HG03159 (cell line): ENCODE data around the gene COG6.

Experiments
- ATAC-seq: cut with Tn5 transposase; IDR thresholded peaks from one replicate; pipeline ENCODE4 v1.9.1; 2021; ENCODE audit warnings: mild to moderate bottlenecking, moderate library complexity; ENCODE audit not compliant: unreplicated experiment

COG6 gene

DNA sequence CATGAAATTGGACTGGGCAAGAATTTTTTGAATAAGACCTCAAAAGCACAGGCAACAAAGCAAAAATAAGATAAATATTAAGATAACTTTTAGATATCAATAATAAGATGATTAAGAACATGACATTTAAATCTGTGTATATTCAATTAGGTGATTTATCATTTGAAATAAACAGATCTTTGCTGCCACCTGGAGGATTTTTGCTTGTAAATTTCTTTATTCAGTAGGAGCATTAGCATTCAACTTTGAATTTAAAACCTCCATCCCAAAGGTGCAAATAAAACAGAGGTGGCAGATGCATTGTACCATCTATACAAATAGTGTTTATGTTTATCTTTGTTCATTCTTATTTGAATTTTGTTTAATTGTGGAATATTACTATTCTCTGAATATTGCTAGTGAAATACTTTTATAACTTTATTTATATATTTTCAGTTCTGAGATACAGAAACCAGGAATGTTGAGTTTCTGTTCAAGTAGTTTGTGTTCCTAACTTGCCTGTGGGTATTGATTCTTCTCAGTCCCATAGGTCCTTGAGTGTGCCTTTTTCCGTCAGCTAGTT, 20.9 kb downstream of the COG6 start:
- ATAC-seq = no peak

DNA sequence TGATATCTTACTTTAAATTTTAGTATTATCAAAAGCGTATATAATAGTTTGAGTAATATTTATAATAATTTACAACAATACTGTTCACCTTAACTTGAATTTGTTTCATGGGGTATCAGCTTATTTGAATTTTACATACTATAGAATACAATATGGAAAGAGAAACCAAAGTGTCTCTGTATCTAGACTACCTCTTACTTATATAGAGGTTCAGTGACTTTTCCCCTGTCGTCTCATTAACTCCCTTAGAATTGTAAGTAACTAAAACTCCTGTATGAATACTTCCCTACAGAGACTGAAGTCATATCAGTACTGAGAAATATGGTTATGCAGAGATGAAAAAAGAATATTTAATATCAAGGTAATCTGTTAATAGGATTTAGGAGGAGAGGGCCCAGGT, 26.8 kb downstream of the COG6 start:
- ATAC-seq = no peak

DNA sequence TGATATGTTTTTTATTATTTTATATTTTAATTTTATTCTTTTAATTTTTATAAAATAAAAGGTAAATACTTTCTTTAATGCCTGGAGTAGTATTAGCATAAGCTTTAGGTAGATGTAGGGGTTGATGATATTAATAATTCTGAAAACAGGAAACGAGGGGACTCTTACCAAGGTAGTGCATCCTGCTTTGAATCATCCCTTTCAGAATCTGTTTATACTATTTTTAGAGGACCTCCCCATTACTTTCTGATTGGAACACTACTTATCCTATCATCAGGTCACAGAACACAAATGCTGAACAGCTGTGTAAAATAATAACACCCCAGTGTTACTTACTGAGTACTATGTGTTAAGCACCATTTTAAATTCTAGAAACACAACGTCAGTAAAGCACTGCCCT, 27.3 kb downstream of the COG6 start:
- ATAC-seq = peak; percentile 85

DNA sequence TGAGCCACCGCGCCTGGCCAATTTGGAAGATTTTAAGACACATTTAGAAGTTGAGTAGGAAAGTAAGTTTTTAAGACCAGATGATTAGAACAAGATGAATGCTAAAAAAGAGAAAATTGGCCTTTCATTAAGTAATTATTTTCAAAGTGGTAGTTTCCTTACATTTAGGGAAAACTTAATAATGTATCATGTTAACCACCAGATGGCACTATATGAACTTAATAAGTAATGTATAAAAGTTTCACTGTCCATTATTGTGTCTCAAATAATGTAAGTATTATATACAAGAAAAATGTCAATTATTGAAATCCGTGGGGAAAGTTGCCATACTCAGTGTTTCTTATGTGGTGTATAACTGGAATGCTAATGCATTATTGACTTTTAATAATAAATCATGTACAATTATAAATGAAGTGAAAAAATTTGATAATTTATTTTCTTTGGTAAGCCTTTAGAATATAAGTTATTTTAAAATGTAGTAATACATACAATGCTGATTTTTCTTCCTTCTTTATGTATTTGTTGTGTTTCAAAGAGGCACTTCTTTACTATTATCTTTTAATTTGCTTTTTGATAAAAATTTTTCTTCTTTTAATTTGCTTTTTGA, 29.2 kb downstream of the COG6 start:
- no peak for ATAC-seq

DNA sequence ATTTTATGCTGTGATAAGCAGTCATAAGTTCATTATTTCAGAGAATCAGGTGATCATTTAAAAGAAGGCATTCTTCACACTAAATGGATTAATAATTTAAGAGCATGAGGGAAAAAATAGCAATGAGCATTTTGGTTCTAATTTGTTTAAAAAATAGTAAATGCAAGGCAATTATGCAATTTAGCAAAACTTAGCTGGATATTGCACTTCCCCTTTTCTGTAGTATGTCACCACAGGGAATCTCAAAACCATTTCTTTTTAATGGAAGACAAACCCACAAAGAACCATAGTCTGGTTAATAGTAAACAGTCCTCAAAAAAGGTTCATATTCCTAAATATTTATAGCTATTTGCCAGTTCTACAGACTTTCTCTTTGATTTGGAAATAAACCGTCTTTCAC, 30.2 kb downstream of the COG6 start:
- no peak for ATAC-seq

DNA sequence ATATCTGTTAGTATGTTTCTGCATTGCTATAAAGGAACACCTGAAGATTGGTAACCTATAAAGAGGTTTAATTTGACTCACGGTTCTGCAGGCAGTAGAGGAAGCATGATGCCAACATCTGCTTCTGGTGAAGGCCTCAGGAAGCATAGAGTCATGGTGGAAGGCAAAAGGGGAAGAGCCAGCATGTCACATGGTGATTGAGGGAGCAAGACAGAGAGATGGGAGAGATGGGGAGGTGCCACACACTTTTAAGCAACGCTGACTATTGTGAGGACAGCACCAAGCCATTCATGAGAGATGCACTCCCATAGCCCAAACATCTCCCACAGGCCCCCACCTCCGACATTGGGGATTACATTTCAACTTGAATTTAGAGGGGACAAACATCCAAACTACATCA, 32.8 kb downstream of the COG6 start:
- no peak for ATAC-seq

DNA sequence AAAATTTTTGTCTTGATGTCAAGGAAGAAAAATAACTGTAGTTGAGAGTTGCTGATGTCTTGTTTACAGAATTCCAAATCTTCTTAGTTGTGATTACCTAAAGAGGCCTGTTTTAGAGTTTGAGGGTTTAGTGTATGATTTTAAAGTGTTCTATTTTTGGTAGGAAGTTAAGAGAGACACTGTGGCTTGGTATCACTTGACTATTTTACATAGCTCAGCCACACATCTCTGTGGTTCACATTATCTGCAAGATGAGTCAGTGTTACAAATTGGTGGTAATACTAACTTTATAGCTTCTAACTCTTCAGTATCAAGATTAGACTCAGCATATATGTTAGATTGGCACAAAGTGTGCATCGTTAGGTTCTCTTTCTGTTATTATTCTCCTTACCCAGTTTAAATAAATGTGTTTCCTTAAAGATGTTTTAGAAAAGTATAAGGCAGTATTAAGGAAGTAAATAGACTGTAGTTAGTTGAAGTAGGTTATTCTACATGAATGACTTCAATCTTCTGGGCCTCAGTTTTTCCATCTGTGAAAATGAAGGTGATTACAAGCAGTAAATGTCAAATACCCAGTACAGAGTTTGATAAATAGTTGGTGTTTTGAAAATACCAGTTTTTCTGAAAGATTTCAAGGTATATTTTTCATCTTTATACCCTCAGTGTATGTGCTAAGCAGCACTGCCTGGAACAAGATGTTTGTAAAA, 33.4 kb downstream of the COG6 start:
- ATAC-seq = no peak

DNA sequence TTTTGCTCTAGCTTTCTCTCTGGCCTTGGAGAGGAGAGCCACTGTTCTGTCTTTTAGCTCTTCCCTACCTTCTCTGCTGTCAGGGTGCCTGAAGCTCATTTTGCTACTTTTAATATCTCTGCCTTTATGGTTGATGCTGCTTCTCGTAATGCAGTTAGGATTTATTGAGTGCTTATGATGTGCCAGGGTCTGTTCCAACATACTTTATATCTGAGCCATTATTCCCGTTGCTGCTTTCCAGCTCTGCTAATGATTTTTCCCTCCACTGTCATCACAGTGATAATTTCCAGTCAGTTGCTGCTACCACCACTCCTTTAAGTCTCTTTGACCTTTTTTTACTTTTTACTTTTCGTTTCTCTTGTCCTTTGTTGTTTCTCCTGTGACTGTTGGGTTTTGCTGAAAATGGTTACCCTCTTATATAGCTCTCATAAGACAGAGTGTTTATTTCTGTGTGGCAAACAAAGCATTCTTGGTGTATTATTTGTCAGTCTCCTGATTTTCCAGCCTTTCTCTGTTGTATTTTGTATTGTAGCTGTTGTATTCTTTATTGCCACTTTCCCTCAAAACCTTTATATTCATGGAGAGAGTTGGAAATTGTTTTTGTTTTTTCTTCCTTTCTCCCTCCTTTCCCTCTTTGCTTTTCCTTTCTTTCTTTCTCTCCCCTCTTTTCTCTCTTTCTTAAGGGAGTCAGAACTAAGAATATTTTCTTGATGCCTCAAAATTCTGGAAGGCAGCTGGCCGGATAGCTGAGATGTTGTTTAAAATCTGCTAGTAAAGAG, 37.4 kb downstream of the COG6 start:
- no peak for ATAC-seq

DNA sequence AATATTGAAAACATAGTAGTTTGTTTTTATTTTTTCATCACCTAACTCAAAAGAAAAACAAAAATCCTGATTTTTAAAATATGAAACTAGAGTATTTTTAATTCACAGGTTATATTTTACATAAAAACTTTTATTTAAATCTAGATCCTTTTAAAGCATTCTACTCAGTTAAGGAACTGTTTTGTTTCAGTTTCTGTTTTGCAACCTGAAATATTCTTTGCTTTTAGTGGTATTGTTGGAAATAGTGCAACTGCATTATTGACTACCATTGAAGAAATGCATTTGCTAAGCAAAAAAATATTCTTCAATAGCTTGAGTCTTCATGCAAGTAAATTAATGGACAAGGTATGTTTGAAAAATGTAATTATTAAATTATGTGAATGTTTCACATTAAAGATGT, 43.8 kb downstream of the COG6 start:
- no peak for ATAC-seq

DNA sequence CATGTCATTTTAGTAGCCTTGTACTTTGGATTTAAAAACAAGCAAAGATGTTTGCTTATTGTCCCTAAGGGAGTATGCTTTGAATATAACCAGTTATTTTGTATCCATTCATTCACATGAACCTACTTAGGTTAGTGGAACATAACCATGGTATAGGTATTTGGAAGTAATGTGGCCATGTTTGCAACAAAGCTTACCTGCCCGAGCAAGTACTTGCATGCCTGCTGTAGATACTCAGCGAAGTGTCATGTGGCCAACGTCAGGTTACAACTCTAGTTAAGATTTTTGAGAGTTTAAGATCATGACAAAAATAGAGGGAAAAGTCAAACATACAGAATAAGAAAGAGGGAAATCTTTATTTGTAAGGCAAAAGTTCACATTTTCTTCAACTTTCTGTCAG, 57.2 kb downstream of the COG6 start:
- ATAC-seq = no peak

DNA sequence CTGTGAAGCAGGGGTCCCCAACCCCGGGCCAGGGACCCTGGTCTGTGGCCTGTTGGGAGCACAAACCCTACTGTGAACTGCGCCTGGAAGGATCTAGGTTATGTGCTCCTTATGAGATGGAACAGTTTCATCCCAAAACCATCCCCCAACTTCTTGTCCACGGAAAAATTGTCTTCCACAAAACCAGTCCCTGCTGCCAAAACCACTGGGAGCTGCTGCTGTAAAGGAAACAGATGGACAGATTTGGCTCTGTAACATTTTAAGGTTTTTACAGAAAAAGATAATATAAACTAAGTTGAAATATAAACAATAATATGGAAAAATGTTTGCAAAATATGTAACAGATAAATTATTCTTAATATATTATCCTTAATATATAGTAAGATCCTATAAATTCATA, 73.7 kb downstream of the COG6 start:
- ATAC-seq = no peak

DNA sequence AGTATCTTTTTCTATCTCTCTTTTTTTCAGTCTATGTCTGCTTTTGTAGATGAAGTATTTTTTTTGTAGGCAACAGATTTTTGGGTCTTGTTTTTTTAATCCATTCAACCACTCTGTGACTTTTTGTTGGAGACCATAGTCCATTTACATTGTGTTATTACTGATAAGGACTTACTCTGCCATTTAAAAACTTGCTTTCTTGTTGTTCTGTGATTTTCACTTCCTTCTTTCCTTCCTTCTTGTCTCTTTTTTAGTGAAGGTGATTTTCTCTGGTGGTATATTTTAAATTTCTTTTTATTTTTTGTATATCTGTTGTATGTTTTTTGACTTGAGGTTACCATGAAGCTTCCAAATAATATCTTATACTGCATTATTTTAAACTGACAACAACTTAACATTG, 79.5 kb downstream of the COG6 start:
- ATAC-seq = no peak

DNA sequence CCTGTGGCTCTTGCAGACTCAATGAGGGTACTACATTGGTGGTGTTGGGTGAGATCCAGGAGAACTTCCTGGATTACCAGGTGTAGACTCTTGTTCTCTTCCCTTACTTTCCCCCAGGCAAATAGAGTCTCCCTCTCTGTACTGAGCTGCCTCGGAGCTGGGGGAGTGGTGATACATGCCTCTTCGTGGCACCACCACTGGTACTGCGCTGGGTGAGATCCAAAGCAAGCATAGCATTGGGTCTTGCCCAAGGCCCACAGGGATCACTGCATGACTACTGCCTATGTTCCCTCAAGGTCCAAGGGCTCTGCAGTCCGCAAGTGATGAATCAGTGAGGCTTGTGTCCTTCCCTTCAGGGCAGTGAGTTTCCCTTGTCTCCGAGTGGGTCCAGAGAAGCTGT, 81.6 kb downstream of the COG6 start:
- ATAC-seq = no peak

DNA sequence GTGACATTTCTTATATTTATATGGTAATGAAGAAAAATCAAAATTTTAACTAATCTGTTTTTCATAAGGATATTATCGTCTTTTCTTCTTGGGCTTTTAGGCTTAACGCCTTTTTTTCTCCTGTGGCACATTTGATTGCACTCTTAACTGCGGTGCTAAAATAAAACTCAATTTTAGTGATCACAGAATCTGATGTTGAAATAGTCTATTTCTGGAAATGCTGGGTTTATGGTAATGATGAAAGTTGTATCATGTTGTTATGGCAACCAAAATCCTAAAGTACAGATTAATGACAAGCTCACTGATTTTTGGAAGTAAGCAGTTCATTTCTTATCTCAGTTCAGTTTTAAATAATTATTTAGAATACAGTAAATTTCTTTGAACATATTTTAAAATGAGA, 85.3 kb downstream of the COG6 start:
- no peak for ATAC-seq

DNA sequence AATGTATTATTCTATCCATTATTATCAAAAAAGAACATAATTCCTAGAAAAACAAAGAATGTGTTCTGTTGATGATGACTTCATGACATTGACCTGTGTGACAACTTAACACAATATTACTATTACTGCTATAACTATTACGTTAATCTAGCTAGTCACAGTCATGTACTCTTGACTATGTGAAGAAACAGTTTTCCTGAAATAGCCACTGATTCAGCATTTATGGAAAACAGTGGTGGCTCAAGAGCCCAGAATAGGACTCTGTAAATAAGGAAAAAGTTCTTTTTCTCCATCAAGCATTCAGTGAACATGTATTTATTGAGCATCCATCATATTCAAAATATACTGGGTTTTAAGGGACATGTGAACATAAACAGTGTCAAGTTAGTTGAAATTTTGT, 93.5 kb downstream of the COG6 start:
- ATAC-seq = no peak

DNA sequence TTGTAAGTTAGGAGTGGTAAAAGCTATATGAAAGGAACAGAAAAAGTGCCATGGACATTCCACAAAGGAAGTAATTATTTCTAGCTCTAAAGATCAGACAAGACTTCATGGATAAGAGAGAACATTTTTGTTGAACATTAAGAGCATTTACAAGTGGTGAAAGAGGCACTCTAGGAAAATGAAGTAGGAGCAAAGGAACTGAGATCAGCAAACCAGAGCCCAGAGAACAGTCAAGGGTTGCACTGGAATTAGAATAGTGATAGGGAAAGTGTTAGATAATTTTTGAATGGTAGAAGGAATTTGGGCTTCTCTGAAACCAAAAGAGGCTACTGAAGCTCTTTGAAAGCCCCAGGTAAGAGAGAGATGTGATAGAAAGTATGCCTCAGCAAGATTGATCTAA, 94.1 kb downstream of the COG6 start:
- ATAC-seq = no peak

DNA sequence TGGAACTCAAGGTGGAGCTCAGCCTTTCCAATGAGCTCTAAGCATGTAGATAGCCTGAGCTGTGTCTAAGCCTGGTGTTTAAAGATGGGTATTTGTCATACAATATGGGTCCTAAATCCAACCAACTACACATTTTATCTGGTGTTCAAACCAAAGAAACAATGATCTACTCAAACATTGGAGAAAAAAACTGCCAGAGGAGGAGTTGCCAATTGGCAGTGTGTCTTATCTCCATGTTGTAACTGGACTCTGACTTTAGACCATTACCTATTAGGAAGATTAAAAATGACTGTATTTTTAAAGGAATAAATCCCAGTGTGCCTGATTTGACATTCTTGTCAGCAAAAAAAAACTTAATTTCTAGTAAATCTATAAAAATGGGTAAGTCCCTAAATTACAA, 96.3 kb downstream of the COG6 start:
- ATAC-seq = no peak

DNA sequence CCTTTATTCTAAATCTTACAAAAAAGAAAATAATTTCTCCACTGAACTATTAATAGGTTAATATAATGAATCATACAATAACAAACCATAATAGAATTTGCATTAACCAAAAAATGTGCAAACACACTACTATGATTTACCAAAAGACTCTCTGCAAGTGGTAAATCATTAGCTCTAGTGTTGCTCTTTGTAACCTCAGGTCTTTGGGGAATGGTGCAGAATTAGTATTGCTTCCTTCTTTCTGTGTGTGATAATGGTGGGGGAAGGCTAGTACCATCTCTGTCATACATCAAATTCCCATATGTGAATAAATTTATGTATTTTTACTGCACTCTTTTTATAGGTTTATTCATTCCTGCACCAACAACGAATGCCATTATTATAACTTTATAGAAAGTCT, 105.1 kb downstream of the COG6 start:
- ATAC-seq = peak; percentile 98

DNA sequence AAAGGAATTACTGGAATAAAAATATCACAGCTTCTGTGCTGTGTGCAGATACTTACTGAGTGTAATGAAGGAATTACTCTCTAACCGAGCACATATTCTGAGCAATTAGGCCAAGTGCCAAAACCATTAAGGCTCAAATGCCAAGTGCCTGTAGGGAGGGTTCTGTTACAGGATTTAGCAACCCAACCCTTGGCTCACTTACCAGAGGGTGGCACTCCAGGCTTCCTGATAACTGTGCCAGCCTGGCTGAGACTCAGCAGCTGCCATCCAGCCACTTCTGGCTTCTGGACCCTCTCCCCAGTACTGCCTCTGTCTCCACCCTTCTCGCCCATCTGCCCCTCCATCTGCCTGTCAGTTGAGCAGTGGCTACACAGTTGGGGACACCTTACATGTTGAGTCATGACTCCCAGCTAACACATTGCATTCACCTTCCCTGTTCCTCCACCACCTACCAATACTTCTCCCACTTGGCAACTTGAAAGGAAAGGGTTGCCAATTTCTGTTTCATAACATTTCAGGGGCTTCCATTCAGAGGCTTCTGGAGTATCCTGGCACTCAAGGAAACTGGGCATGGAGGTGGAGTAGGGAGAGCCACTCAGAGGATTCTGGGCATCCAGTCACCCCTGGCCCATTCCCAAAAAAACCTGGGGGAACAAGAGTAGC, 110.5 kb downstream of the COG6 start:
- ATAC-seq = no peak

DNA sequence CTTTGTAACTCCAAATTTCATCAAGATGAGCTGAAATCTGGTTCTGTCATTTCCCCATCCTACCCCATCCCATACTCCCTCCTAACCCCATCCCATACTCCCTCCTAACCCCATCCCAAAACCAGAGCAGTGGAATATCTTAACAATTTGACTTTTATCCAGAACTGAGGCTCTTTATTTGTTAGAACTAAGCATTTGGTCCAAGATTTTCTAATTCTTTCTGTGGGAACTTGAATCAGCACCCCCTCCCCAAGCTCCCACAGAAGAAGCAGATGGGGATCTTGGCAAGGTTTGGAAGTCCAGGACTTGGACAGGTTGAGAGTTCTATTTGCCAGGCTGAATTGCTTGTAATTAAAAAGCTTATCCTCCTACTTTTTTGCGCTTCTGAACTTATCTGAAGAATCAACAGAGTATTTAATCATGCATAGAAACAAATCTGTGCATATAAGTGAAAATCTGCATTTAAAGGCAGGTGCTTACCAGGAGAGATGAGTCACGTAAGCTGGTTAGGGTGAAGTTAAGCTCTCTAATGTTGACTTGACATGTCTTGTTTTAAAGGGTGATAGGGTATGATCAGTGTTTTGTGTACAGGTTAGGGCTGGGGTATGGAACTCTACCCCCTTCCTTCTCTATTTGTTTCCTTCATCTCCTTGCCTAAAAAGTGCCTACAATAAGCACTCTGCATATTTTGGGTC, 111.1 kb downstream of the COG6 start:
- ATAC-seq = no peak
